Cardiac fibroblast (primary cell): ENCODE data around the gene ARPC5L.
"Not testable (repeated sequence)": the region's sequence is repeated elsewhere in the genome, so short reads cannot be mapped to it uniquely, and the experiment has no call there.

Source experiments
- DNase-seq, 2 donors: peaks; one replicate each; pipeline versions ENCODE4 v3.0.0 to v3.0.0-alpha.2; 2010; ENCODE audit warnings: low read depth in 2 of 2
- H3K4me3 ChIP-seq, 2 donors: replicated peaks in 1 of 2; 1 replicate in 1 of 2; 2 replicates in 1 of 2; pipeline ENCODE4 v1.5.1; 2011; ENCODE audit warnings: low read depth in 2 of 2, low read length in 2 of 2, mild to moderate bottlenecking in 2 of 2, moderate library complexity in 1 of 2
- CTCF ChIP-seq: IDR thresholded peaks from one replicate; pipeline ENCODE4 v1.5.1; 2011; ENCODE audit warnings: low read depth, mild to moderate bottlenecking, low read length, inconsistent platforms

ARPC5L gene

GRCh38 chr9:124834591-124834990 lies 27.3 kb upstream of the ARPC5L start:
- H3K4me3 ChIP-seq, result no peak overlapping the region
- TF ChIP-seq CTCF, result no peak
- peak; percentile 39 to 68 for DNase-seq

GRCh38 chr9:124835026-124835557 lies 26.8 kb upstream of the ARPC5L start:
- no peak overlapping the region for H3K4me3 ChIP-seq
- peak; percentile 90 to 91 for DNase-seq
- TF ChIP-seq CTCF, result no peak

GRCh38 chr9:124838132-124838531 lies 23.8 kb upstream of the ARPC5L start:
- H3K4me3 ChIP-seq, DNase-seq: not testable (repeated sequence)

GRCh38 chr9:124838567-124839275 lies 23.2 kb upstream of the ARPC5L start:
- DNase-seq, H3K4me3 ChIP-seq: not testable (repeated sequence)

- H3K4me3 ChIP-seq, result no peak overlapping the region
- peak; percentile 43 to 50 for DNase-seq
- peak; percentile 68 for TF ChIP-seq CTCF
Observed at GRCh38 chr9:124839612-124840299, 22.2 kb upstream of the ARPC5L start.

- peak; percentile 43 for TF ChIP-seq CTCF
- no peak for DNase-seq
Observed at GRCh38 chr9:124840300-124840833, 21.6 kb upstream of the ARPC5L start.

GRCh38 chr9:124841075-124841821 lies 20.7 kb upstream of the ARPC5L start:
- DNase-seq, result no peak
- no peak overlapping the region for H3K4me3 ChIP-seq
- no peak for TF ChIP-seq CTCF

More at GRCh38 chr9:124840300-124840833, 21.6 kb upstream of the ARPC5L start:
- H3K4me3 ChIP-seq, result no peak overlapping the region
